HepG2 (cell line): ENCODE measurements around the gene TBC1D26. TPM values are rescaled to one million over a fixed set of nuclear protein-coding genes. Genes with fewer than 3 reads are reported as not detected.
"Not testable (repeated sequence)": the region's sequence is repeated elsewhere in the genome, so short reads cannot be mapped to it uniquely, and the experiment has no call there.

Source experiments
- ATAC-seq: fragments of 200-7000 bp; cut with Tn5 transposase; 3 replicates; pipeline ENCODE4 v1.9.1; 2020; ENCODE audit warnings: mild to moderate bottlenecking, moderate library complexity
- Bru-seq: library from RNA; stranded (reverse); fragments of 400-500 nt; gene quantifications from one replicate; lab custom pipeline; 2021; lab: Mats Ljungman, UMichigan
- BruChase-seq, 2 experiments: library from RNA; stranded (reverse); fragments of 400-500 nt; gene quantifications; one replicate each; lab custom pipeline; 2021; lab: Mats Ljungman, UMichigan
- BruUV-seq: library from RNA; stranded (reverse); fragments of 400-500 nt; replicated peaks from 2 replicates; lab custom pipeline; 2021; lab: Mats Ljungman, UMichigan
- CTCF ChIA-PET: fragments of 300-600 bp; formaldehyde crosslinking; extraction: SDS; loops from one replicate; lab custom pipeline; 2021; ENCODE audit warnings: low total read pairs, inconsistent platforms, low intra/inter-chr PET ratio; lab: Yijun Ruan, JAX
- POLR2A ChIA-PET: fragments of 350-600 bp; sonication (Branson Sonifier 250); formaldehyde crosslinking; loops from one replicate; lab custom pipeline; 2020; ENCODE audit warnings: antibody characterized with exemption, inconsistent platforms; lab: Yijun Ruan, JAX
- DNase-seq: peaks from one replicate; pipeline ENCODE4 v3.0.0-alpha.2; 2015; ENCODE audit warnings: low spot score
- FAIRE-seq: peaks from 3 replicates; lab custom pipeline; 2011; peaks lifted over from hg19 to GRCh38; lab: Jason Lieb, UNC
- H2AFZ ChIP-seq: one replicate; pipeline ENCODE4 v1.6.1; 2011; ENCODE audit warnings: low read length, inconsistent platforms
- H3K27ac ChIP-seq: fragments of 300-600 bp; 3 replicates; pipeline ENCODE4 v1.8.0; 2011; ENCODE audit warnings: mixed run types, mild to moderate bottlenecking, mixed read lengths, low read length, inconsistent platforms; ENCODE audit not compliant: insufficient read depth; ENCODE audit errors: extremely low read length
- H3K27me3 ChIP-seq, 2 experiments: fragments of 200-600 bp in 1 of 2; 2 replicates in 1 of 2; 3 replicates in 1 of 2; pipeline versions ENCODE4 v1.6.0 to v1.8.0; 2011; ENCODE audit warnings: low read length in 2 of 2, mild to moderate bottlenecking in 2 of 2, moderate library complexity in 2 of 2, inconsistent platforms in 1 of 2; ENCODE audit not compliant: insufficient read depth in 2 of 2, control insufficient read depth in 1 of 2
- H3K36me3 ChIP-seq, 2 experiments: fragments of 200-600 bp in 1 of 2; replicated peaks in 1 of 2; 2 replicates in 1 of 2; 3 replicates in 1 of 2; pipeline versions ENCODE4 v1.5.1 to v1.8.0; 2011; ENCODE audit warnings: low read length in 2 of 2, inconsistent platforms in 1 of 2; ENCODE audit not compliant: insufficient read depth in 2 of 2, control insufficient read depth in 1 of 2
- H3K4me1 ChIP-seq: 2 replicates; pipeline ENCODE4 v1.5.1; 2012; ENCODE audit warnings: low read length, inconsistent platforms; ENCODE audit not compliant: insufficient read depth
- H3K4me2 ChIP-seq: 2 replicates; pipeline ENCODE4 v1.6.0; 2011; ENCODE audit warnings: low read depth, low read length, inconsistent platforms
- H3K4me3 ChIP-seq, 3 experiments: fragments of 200-600 bp in 1 of 3; sonication (generic), shearing (Covaris generic) in 1 of 3; replicated peaks in 1 of 3; 2 replicates each; pipeline ENCODE4 v1.5.1; 2011 to 2016; ENCODE audit warnings: low read length in 3 of 3, inconsistent platforms in 2 of 3, low read depth in 2 of 3, mild to moderate bottlenecking in 2 of 3, control low read depth in 1 of 3, mixed read lengths in 1 of 3; ENCODE audit not compliant: insufficient read depth in 1 of 3
- H3K79me2 ChIP-seq: one replicate; pipeline ENCODE4 v1.6.1; 2011; ENCODE audit warnings: low read length, inconsistent platforms; ENCODE audit not compliant: insufficient read depth
- H3K9ac ChIP-seq: 2 replicates; pipeline ENCODE4 v1.6.0; 2011; ENCODE audit warnings: mild to moderate bottlenecking, low read depth, low read length, inconsistent platforms; ENCODE audit not compliant: insufficient read depth
- H3K9me3 ChIP-seq: 2 replicates; pipeline ENCODE4 v1.5.1; 2012; ENCODE audit warnings: mild to moderate bottlenecking, low read length
- H4K20me1 ChIP-seq: 2 replicates; pipeline ENCODE4 v1.6.0; 2011; ENCODE audit warnings: inconsistent platforms, mild to moderate bottlenecking, low read length, moderate library complexity; ENCODE audit not compliant: insufficient read depth
- WGBS: methylation state at CpG from one replicate; pipeline ENCODE4 v1.1.6; 2017; ENCODE audit warnings: low lambda C conversion rate; 5-methylcytosine and 5-hydroxymethylcytosine counted together
- in situ Hi-C: cut with HindIII; loops from 2 replicates; pipeline ENCODE4 v1.10.0; 2017; ENCODE audit warnings: low pct_unique_long_range_greater_than_20kb; ENCODE audit not compliant: extremely low pct_ligation_motif_present
- intact Hi-C: fragments of 100-400 bp; cut with micrococcal nuclease; formaldehyde crosslinking; loops from one replicate; pipeline ENCODE4 v1.10.0; 2022; ENCODE audit not compliant: unreplicated experiment
- long read RNA-seq, 2 experiments: library from RNA in 1 of 2; library from polyadenylated mRNA in 1 of 2; stranded (forward) in 1 of 2; unstranded in 1 of 2; transcript quantifications; one replicate each; pipeline ENCODE4 v2.0.0, GENCODE V29; 2019 to 2022
- polyA minus RNA-seq, 3 experiments: library from RNA; depleted of rRNA, polyadenylated mRNA; stranded (reverse); fragments of >200 nt; gene quantifications; 2 replicates each; pipeline ENCODE4 v1.2.3, GENCODE V29; 2011; ENCODE audit warnings: low replicate concordance in 1 of 3
- polyA plus RNA-seq, 8 experiments: library from polyadenylated mRNA; depleted of rRNA in 3 of 8; stranded (reverse) in 7 of 8; unstranded in 1 of 8; fragments of >200 nt; fragmentation: Illumina TruSeq in 4 of 8; extraction: Trizol in 4 of 8; gene quantifications; 2 replicates each; pipeline versions ENCODE4 v1.2.1 to v1.2.3, GENCODE V29; 2011 to 2016; ENCODE audit warnings: low read depth in 4 of 8, missing spikeins in 1 of 8, mixed read lengths in 1 of 8; ENCODE audit not compliant: insufficient read depth in 1 of 8
- total RNA-seq, 5 experiments: library from RNA; depleted of rRNA; stranded (reverse); fragments of >200 nt; fragmentation: Illumina TruSeq; extraction: Trizol; gene quantifications; 2 replicates each; pipeline ENCODE4 v1.2.3, GENCODE V29; 2016; ENCODE audit warnings: low read depth in 1 of 5

TBC1D26 gene
- total RNA-seq (2016; rRNA removed; fragmentation: Illumina TruSeq; extraction: Trizol) = not detected in 2 replicates
- total RNA-seq (2016; cell fraction: cytosol; rRNA removed; fragmentation: Illumina TruSeq; extraction: Trizol; ENCODE audit: low read depth) = not detected in 2 replicates
- total RNA-seq (2016; cell fraction: insoluble cytoplasmic fraction; rRNA removed; fragmentation: Illumina TruSeq; extraction: Trizol) = not detected in 2 replicates
- not detected in 2 replicates for total RNA-seq (2016; cell fraction: membrane; rRNA removed; fragmentation: Illumina TruSeq; extraction: Trizol)
- total RNA-seq (2016; cell fraction: nucleus; rRNA removed; fragmentation: Illumina TruSeq; extraction: Trizol) = not detected in 2 replicates
- polyA plus RNA-seq (2011; rRNA removed) = 0.08 and 0.33 TPM in 2 replicates
- 0.04 and 0.08 TPM in 2 replicates for polyA plus RNA-seq (2011; cell fraction: cytosol; rRNA removed)
- polyA plus RNA-seq (2011; cell fraction: nucleus; rRNA removed) = 2.3 and 2.4 TPM in 2 replicates
- 0.16 and 0.40 TPM in 2 replicates for polyA plus RNA-seq (2012)
- polyA plus RNA-seq (2016; cell fraction: cytosol; fragmentation: Illumina TruSeq; extraction: Trizol; ENCODE audit: low read depth) = not detected in 2 replicates
- not detected in 2 replicates for polyA plus RNA-seq (2016; cell fraction: insoluble cytoplasmic fraction; fragmentation: Illumina TruSeq; extraction: Trizol; ENCODE audit: low read depth)
- polyA plus RNA-seq (2016; cell fraction: membrane; fragmentation: Illumina TruSeq; extraction: Trizol; ENCODE audit: low read depth) = not detected in 2 replicates
- polyA plus RNA-seq (2016; cell fraction: nucleus; fragmentation: Illumina TruSeq; extraction: Trizol; ENCODE audit: insufficient read depth, low read depth) = not detected in 2 replicates
- polyA minus RNA-seq (2011; rRNA and poly(A)+ RNA removed; ENCODE audit: low replicate concordance) = 0.16 TPM in 1 of 2 replicates, not detected in the other
- not detected in 2 replicates for polyA minus RNA-seq (2011; cell fraction: cytosol; rRNA and poly(A)+ RNA removed)
- 0.37 and 0.64 TPM in 2 replicates for polyA minus RNA-seq (2011; cell fraction: nucleus; rRNA and poly(A)+ RNA removed)
- Bru-seq, nascent RNA = percentile 7 among the genes with signal in this experiment
- percentile 5 among the genes with signal in this experiment for BruChase-seq, experiment 1, labeled RNA remaining after a 6-hour chase
- BruChase-seq, experiment 2, labeled RNA remaining after a 2-hour chase = percentile 32 among the genes with signal in this experiment
- long read RNA-seq, experiment 1 = 0 reads
- long read RNA-seq, experiment 2 = 0 reads

DNA sequence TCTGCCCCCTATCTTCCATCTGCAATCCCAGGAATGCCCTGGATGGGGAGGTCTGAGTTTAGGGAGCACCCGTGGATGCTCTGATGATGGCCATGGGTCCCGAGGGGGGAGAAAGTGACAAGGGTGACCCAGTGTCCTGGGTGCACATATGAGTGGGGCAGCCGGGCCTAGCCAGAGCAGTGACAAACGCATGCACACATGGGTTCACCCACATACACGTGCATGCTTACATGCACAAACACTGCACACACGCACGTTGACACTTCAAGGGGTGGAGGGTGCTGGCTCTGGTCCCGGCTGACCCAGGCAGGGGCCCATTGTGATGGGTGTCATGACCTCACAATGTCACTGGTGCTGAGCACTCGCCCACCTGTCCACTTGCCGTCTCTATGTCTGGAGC lies at the start of gene TBC1D26:
TSS of gene TBC1D26 (plus strand) at position 384 of the 400 bp plus-strand sequence. CDS start 3,066 bp downstream, outside the sequence.
- 41% methylated on average over 4 of the region's 10 CpGs for WGBS
- intact Hi-C loops, POLR2A ChIA-PET, H3K79me2 ChIP-seq, H3K36me3 ChIP-seq, H3K27me3 ChIP-seq, H3K4me1 ChIP-seq, H3K9ac ChIP-seq, BruUV-seq, FAIRE-seq, H3K4me3 ChIP-seq, H4K20me1 ChIP-seq, in situ Hi-C loops, H3K27ac ChIP-seq, H3K4me2 ChIP-seq, H2AFZ ChIP-seq, ATAC-seq, DNase-seq, CTCF ChIA-PET, H3K9me3 ChIP-seq: not testable (repeated sequence)

DNA sequence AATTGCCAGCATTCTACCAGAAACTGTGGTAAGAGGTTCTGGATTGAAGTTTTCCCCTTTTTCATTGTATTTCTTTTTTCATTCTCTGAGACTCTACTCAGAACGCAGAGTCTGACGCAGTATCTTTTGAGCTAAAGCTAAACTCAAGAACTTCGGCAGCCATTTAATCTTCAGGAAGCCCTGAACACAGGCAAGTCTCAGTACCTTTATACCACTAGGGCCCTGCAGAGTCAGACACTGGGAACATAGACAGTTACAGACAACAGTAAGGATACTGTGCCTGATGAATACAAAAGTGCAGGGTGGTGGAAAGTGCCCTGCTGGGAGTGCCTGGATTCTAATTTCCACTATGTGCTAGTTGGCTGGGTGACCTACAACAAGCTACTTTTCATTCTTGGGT lies 48.9 kb upstream of the TBC1D26 start:
- H3K4me2 ChIP-seq = peak overlapping the region; percentile 82
- WGBS = 93% methylated on average over 3 of the region's 3 CpGs
- ATAC-seq, CTCF ChIA-PET, H3K27ac ChIP-seq, intact Hi-C loops, H3K79me2 ChIP-seq, H2AFZ ChIP-seq, POLR2A ChIA-PET, H4K20me1 ChIP-seq, H3K27me3 ChIP-seq, in situ Hi-C loops, BruUV-seq, FAIRE-seq, H3K36me3 ChIP-seq, DNase-seq, H3K9me3 ChIP-seq: not testable (repeated sequence)
- peak overlapping the region in 2 of 3 experiments; percentile 65 to 80; a peak in 2 of 6 replicates for H3K4me3 ChIP-seq
- H3K4me1 ChIP-seq = peaks cover 22% of the 10 kb centered on the region
- peak overlapping the region; percentile 69 for H3K9ac ChIP-seq
